HG03196 (cell line): ENCODE data around the gene SMIM10.
"Not testable (repeated sequence)": the region's sequence is repeated elsewhere in the genome, so short reads cannot be mapped to it uniquely, and the experiment has no call there.

Source experiments
- ATAC-seq: cut with Tn5 transposase; IDR thresholded peaks from one replicate; pipeline ENCODE4 v1.9.1; 2021; ENCODE audit not compliant: unreplicated experiment

SMIM10 gene

GRCh38 chrX:135009838-135010237, 19.0 kb downstream of the SMIM10 start:
- ATAC-seq = no peak

GRCh38 chrX:135010921-135011320, 20.1 kb downstream of the SMIM10 start:
- ATAC-seq = no peak

GRCh38 chrX:135015523-135016245, 24.9 kb downstream of the SMIM10 start:
- ATAC-seq = no peak

GRCh38 chrX:135019890-135020289, 29.1 kb downstream of the SMIM10 start:
- ATAC-seq = not testable (repeated sequence)

- not testable (repeated sequence) for ATAC-seq
These were observed 33.0 kb downstream of the SMIM10 start for GRCh38 chrX:135023791-135024190.

GRCh38 chrX:135024526-135024925, 33.7 kb downstream of the SMIM10 start:
- no peak for ATAC-seq

GRCh38 chrX:135030207-135030963, 39.6 kb downstream of the SMIM10 start:
- not testable (repeated sequence) for ATAC-seq

- not testable (repeated sequence) for ATAC-seq
These were observed 50.6 kb downstream of the SMIM10 start for GRCh38 chrX:135041149-135042123.
